Hepatocyte (in vitro differentiated cells): Measurements from ENCODE around the gene GMIP. TPM values are rescaled to one million over a fixed set of nuclear protein-coding genes. Genes with fewer than 3 reads are reported as not detected.

Experiments used
- DNase-seq: peaks from one replicate; pipeline ENCODE4 v3.0.0-alpha.2; 2016; ENCODE audit warnings: low spot score
- H2AFZ ChIP-seq: fragments of 200-600 bp; sonication (generic); 2 replicates; pipeline ENCODE4 v1.6.0; 2016; ENCODE audit warnings: antibody characterized with exemption, mild to moderate bottlenecking
- H3K27ac ChIP-seq: fragments of 200-600 bp; sonication (generic); 2 replicates; pipeline ENCODE4 v1.5.1; 2016; ENCODE audit warnings: mild to moderate bottlenecking
- H3K27me3 ChIP-seq: fragments of 200-600 bp; sonication (generic); 2 replicates; pipeline ENCODE4 v1.6.1; 2016
- H3K36me3 ChIP-seq: fragments of 200-600 bp; sonication (generic); replicated peaks from 2 replicates; pipeline ENCODE4 v1.5.1; 2016; ENCODE audit warnings: low read depth; ENCODE audit not compliant: insufficient read depth
- H3K4me1 ChIP-seq: fragments of 200-600 bp; sonication (generic); 2 replicates; pipeline ENCODE4 v1.5.1; 2016; ENCODE audit warnings: mild to moderate bottlenecking, moderate library complexity; ENCODE audit not compliant: insufficient read depth
- H3K4me2 ChIP-seq: fragments of 200-600 bp; sonication (generic); 2 replicates; pipeline ENCODE4 v1.6.0; 2016
- H3K4me3 ChIP-seq: fragments of 200-600 bp; sonication (generic); 2 replicates; pipeline ENCODE4 v1.5.1; 2016; ENCODE audit warnings: mild to moderate bottlenecking
- H3K79me2 ChIP-seq: fragments of 200-600 bp; sonication (generic); 2 replicates; pipeline ENCODE4 v1.6.0; 2017; ENCODE audit warnings: mild to moderate bottlenecking
- H3K9me2 ChIP-seq: fragments of 200-600 bp; sonication (generic); replicated peaks from 2 replicates; pipeline ENCODE4 v1.6.0; 2017; ENCODE audit warnings: mild to moderate bottlenecking; ENCODE audit not compliant: insufficient read depth
- H3K9me3 ChIP-seq: fragments of 200-600 bp; sonication (generic); 2 replicates; pipeline ENCODE4 v1.5.1; 2016; ENCODE audit warnings: low read depth, mild to moderate bottlenecking
- H4K20me1 ChIP-seq: fragments of 200-600 bp; sonication (generic); 2 replicates; pipeline ENCODE4 v1.6.0; 2016; ENCODE audit warnings: mild to moderate bottlenecking; ENCODE audit not compliant: insufficient read depth, poor library complexity, severe bottlenecking
- EZH2 ChIP-seq: fragments of 200-600 bp; sonication (generic); IDR thresholded peaks from 2 replicates; pipeline ENCODE4 v1.6.1; 2016; ENCODE audit warnings: antibody characterized with exemption, mild to moderate bottlenecking, borderline replicate concordance
- EZH2phosphoT487 ChIP-seq: fragments of 200-600 bp; sonication (generic); IDR thresholded peaks from one replicate; pipeline ENCODE4 v1.6.1; 2018; ENCODE audit warnings: antibody characterized with exemption, mild to moderate bottlenecking, low read depth, moderate library complexity; ENCODE audit not compliant: unreplicated experiment, severe bottlenecking
- WGBS: methylation state at CpG from one replicate; pipeline ENCODE4 v1.1.6; 2016; ENCODE audit warnings: low lambda C conversion rate; ENCODE audit errors: missing lambda C conversion rate; 5-methylcytosine and 5-hydroxymethylcytosine counted together
- polyA plus RNA-seq: library from polyadenylated mRNA; unstranded; fragments of >200 nt; fragmentation: Nextera tagmentation; extraction: Ambion mirVana; gene quantifications from 2 replicates; pipeline ENCODE4 v1.2.1, GENCODE V29; 2016
- total RNA-seq: library from RNA; depleted of rRNA; stranded (reverse); fragments of >200 nt; gene quantifications from 2 replicates; pipeline ENCODE4 v1.2.3, GENCODE V29; 2014
- TF ChIP-seq, protein P1 (sequence below): fragments of 200-600 bp; sonication (generic); IDR thresholded peaks from 2 replicates; pipeline ENCODE4 v1.5.1; 2016; ENCODE audit warnings: antibody characterized with exemption, mild to moderate bottlenecking; ENCODE audit not compliant: poor library complexity

Gene GMIP
- total and polyA plus RNA-seq, 2 experiments from 2014 or later: 5.6 to 13.0 TPM

DNA sequence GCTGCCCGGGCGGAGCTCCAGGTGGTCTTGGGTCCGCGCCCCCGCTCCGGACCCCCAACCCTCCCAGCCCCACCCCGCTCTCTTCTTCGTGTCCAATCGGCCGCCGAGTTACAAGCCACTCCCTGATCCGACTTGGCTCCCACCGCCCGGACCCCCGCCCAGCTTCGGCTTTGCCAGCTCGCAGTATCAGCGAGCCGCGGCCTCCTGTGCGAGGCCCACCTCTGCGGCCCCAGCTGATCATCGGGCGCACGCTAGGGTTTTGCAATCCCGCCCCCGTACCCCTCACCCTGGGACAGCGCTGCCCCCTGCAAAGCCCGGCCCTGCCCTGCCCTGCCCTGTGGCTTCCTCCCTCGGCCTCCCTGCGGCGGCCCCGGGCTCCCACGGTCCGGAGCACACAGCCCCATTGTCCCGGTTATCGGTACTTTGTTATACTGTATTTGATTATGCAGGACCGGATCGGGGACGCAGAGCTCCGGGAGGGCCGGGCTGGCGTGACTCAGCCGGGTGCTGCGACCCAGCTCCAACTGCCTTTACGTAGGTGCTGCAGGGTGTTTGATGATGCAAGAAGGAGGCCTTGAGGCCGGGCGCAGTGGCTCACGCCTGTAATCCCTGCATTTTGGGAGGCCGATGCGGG, 14.8 kb downstream of the GMIP start:
- Histone ChIP-seq H3K36me3 (no peaks in the 10 kb centered on the region), H3K27ac (peak overlapping the region; percentile 94), H3K9me3 (no peaks in the 10 kb centered on the region), H4K20me1 (no peaks in the 10 kb centered on the region), H3K79me2 (no peaks in the 10 kb centered on the region), H3K4me2 (peak overlapping the region; percentile 98), H3K4me1 (no peaks in the 10 kb centered on the region), H3K9me2 (no peaks in the 10 kb centered on the region), H3K4me3 (peak overlapping the region; percentile 73), H3K27me3 (no peaks in the 10 kb centered on the region), H2AFZ (peak overlapping the region; percentile 73)
- 7% methylated on average over 34 of the region's 51 CpGs for WGBS
- DNase-seq: peak; percentile 84
- TF ChIP-seq, protein P1, sequence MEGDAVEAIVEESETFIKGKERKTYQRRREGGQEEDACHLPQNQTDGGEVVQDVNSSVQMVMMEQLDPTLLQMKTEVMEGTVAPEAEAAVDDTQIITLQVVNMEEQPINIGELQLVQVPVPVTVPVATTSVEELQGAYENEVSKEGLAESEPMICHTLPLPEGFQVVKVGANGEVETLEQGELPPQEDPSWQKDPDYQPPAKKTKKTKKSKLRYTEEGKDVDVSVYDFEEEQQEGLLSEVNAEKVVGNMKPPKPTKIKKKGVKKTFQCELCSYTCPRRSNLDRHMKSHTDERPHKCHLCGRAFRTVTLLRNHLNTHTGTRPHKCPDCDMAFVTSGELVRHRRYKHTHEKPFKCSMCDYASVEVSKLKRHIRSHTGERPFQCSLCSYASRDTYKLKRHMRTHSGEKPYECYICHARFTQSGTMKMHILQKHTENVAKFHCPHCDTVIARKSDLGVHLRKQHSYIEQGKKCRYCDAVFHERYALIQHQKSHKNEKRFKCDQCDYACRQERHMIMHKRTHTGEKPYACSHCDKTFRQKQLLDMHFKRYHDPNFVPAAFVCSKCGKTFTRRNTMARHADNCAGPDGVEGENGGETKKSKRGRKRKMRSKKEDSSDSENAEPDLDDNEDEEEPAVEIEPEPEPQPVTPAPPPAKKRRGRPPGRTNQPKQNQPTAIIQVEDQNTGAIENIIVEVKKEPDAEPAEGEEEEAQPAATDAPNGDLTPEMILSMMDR: no peak
- no peak for TF ChIP-seq EZH2
- no peak for TF ChIP-seq EZH2phosphoT487

DNA sequence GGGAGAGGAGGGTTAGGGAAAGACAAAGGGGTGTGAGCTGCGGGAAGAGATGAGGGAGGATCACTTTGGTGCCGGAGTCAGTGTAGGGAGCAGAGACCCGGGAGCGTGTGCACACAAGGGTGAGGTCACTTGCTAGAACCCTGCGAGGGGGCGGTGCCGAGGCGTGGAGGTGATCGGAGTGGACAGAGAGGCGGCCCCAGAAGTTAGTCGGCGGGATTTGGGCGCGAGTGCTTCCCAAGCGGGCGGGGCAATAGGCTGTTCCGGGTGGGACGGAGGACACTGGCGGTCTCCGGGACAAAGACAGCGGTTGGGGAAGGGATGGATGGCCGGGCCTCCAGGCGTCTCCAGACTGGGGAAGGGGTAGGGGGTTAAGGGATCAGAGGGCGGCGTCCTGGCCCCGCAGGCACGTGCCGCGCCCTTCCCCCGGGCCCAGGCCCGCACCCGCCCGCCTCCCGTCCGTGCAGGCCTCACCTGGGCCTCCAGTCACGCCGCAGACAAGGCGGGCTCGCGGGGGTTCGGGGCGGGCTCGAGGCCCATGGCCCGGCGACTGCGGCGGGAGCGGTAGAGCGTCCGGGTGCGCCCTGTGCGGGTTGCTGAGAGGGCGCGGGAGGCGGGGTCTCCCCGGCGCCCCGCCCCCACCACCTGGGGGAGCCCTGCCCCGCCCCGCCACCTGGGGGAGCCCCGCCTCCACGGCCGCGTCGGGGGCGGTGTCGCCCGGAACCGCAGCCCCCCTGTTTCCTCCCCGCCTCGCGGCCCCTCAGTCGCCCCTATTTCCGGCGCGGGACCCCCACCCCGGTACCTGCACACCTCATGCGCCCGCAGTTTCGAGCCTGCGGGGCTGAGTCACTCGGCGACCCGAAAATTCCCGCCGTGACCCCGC, 15.6 kb downstream of the GMIP start, which contains the start of gene LPAR2:
Gene LPAR2, minus strand, starts transcription at position 600 of the 880 bp plus-strand sequence. CDS start 945 bp downstream, outside the sequence.
- H2AFZ ChIP-seq: peak within 1 kb of the TSS; percentile 73
- H3K4me1 ChIP-seq: no peaks in the 10 kb centered on the region
- H4K20me1 ChIP-seq: no peaks in the 10 kb centered on the region
- H3K36me3 ChIP-seq: no peaks in the 10 kb centered on the region
- H3K27me3 ChIP-seq: no peaks in the 10 kb centered on the region
- peak; percentile 87 for DNase-seq
- TF ChIP-seq EZH2 (no peak), EZH2phosphoT487 (no peak)
- TF ChIP-seq, protein P1: no peak
- WGBS: 1% methylated on average over 26 of the region's 87 CpGs
- no peaks in the 10 kb centered on the region for H3K9me2 ChIP-seq
- H3K27ac ChIP-seq: peak within 1 kb of the TSS; percentile 94
- H3K4me2 ChIP-seq: peak within 1 kb of the TSS; percentile 98
- H3K9me3 ChIP-seq: no peaks in the 10 kb centered on the region
- no peaks in the 10 kb centered on the region for H3K79me2 ChIP-seq
- H3K4me3 ChIP-seq: peak within 1 kb of the TSS; percentile 73

DNA sequence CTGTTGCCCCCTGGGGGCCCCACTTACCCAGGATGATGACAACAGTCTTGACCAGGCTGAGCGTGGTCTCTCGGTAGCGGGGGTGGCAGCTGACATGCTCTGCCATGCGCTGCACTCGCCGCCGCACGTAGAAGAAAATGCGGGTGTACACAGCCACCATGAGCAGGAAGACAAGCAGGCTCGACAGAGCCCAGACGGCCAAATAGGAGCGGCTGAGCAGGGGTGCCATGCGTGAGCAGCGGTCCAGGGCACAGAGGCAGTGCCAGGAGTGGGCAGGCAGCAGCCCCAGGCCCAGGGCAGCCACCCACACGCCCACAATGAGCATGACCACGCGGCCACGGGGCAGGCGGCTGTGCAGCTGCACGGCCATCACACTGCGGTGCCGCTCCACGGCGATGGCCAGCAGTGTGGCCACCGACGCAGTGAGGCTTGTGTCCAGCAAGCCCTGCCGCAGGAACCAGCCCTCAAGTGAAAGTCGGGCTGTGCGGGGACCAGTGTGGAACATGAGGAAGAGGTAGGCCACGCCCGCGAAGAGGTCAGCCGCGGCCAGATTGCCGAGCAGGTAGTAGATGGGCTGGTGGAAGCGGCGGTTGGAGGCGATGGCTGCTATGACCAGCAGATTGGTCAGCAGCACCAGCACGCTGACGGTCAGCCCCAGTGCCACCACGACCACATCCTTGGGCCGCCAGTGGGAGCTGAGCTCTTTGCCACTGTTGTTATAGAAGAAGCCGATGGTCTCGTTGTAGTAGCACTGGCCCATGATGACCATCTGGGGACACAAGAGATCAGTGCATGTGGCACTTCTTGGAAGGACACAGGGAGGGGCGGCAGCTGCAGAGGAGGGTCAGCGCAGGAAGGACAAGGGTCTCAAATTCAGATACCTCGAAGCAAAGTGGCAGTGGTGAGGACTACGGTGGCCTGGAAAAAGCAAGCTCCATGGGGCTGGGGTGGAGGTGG, 16.7 kb downstream of the GMIP start:
- no peaks in the 10 kb centered on the region for H3K9me3 ChIP-seq
- no peaks in the 10 kb centered on the region for H3K36me3 ChIP-seq
- H3K9me2 ChIP-seq: no peaks in the 10 kb centered on the region
- H3K27me3 ChIP-seq: no peaks in the 10 kb centered on the region
- no peaks in the 10 kb centered on the region for H3K79me2 ChIP-seq
- TF ChIP-seq EZH2 (no peak), EZH2phosphoT487 (no peak)
- TF ChIP-seq, protein P1: no peak
- H3K27ac ChIP-seq: peak overlapping the region; percentile 94
- DNase-seq: no peak
- no peak overlapping the region for H3K4me3 ChIP-seq
- 96% methylated on average over 48 of the region's 48 CpGs for WGBS
- no peaks in the 10 kb centered on the region for H3K4me1 ChIP-seq
- no peaks in the 10 kb centered on the region for H4K20me1 ChIP-seq
- peak overlapping the region; percentile 98 for H3K4me2 ChIP-seq
- H2AFZ ChIP-seq: no peak overlapping the region
